ENCODE results near the gene ZNF296. TPM values are rescaled to one million over a fixed set of nuclear protein-coding genes. Genes with fewer than 3 reads are reported as not detected.

ZNF296 gene
- total and polyA plus RNA-seq, 4 experiments from 2014 or later, result 0.98 to 3.2 (median 1.8) TPM

Other genes starting within 250 kb of the ZNF296 start
- gene NECTIN2, start 230.2 kb downstream of the ZNF296 start, total RNA-seq, result 1 to 10 TPM in 1 of 2 experiments, under 1 TPM in 1; 0.84 to 1.7 TPM
- under 1 TPM in 1 of 2 donors, not detected in 1; 0.11 TPM for gene NECTIN2, start 230.2 kb downstream of the ZNF296 start, polyA plus RNA-seq
- 10 to 100 TPM; 32.8 to 34.6 TPM for gene TOMM40, start 185.2 kb downstream of the ZNF296 start, total RNA-seq
- gene TOMM40, start 185.2 kb downstream of the ZNF296 start, polyA plus RNA-seq, result 10 to 100 TPM; 30.9 to 43.6 TPM
- 10 to 100 TPM in 1 of 2 experiments, 1 to 10 TPM in 1; 9.0 to 11.9 TPM for gene APOE, start 170.7 kb downstream of the ZNF296 start, total RNA-seq
- not detected for gene APOE, start 170.7 kb downstream of the ZNF296 start, polyA plus RNA-seq
- gene APOC1, start 161.9 kb downstream of the ZNF296 start, total RNA-seq, result 1 to 10 TPM; 6.4 to 7.0 TPM
- gene APOC1, start 161.9 kb downstream of the ZNF296 start, polyA plus RNA-seq, result not detected
- gene APOC4, start 134.2 kb downstream of the ZNF296 start, total RNA-seq, result not detected
- gene APOC4, start 134.2 kb downstream of the ZNF296 start, polyA plus RNA-seq, result not detected
- gene APOC2, start 130.4 kb downstream of the ZNF296 start, total RNA-seq, result under 1 TPM in 1 of 2 experiments, not detected in 1; 0.49 TPM
- gene APOC2, start 130.4 kb downstream of the ZNF296 start, polyA plus RNA-seq, result not detected
- gene CLPTM1, start 121.1 kb downstream of the ZNF296 start, total RNA-seq, result 10 to 100 TPM; 85.1 to 86.4 TPM
- 10 to 100 TPM; 16.6 to 27.5 TPM for gene CLPTM1, start 121.1 kb downstream of the ZNF296 start, polyA plus RNA-seq
- gene RELB, start 75.0 kb downstream of the ZNF296 start, total RNA-seq, result 10 to 100 TPM; 38.8 to 39.8 TPM
- gene RELB, start 75.0 kb downstream of the ZNF296 start, polyA plus RNA-seq, result 10 to 100 TPM; 19.7 to 31.2 TPM
- 100 to 1,000 TPM; 156 to 163 TPM for gene CLASRP, start 37.4 kb downstream of the ZNF296 start, total RNA-seq
- gene CLASRP, start 37.4 kb downstream of the ZNF296 start, polyA plus RNA-seq, result 10 to 100 TPM in 1 of 2 donors, 1 to 10 TPM in 1; 3.8 to 12.7 TPM
- gene GEMIN7, start 2.8 kb upstream of the ZNF296 start, total RNA-seq, result 10 to 100 TPM; 15.9 to 17.6 TPM
- 10 to 100 TPM; 34.9 to 75.3 TPM for gene GEMIN7, start 2.8 kb upstream of the ZNF296 start, polyA plus RNA-seq
- 10 to 100 TPM; 25.2 to 26.2 TPM for gene PPP1R37, start 16.7 kb upstream of the ZNF296 start, total RNA-seq
- gene PPP1R37, start 16.7 kb upstream of the ZNF296 start, polyA plus RNA-seq, result 1 to 10 TPM in 1 of 2 donors, under 1 TPM in 1; 0.31 to 1.4 TPM
- gene NKPD1, start 84.5 kb upstream of the ZNF296 start, total RNA-seq, result 1 to 10 TPM in 1 of 2 experiments, under 1 TPM in 1; 0.80 to 1.2 TPM
- gene NKPD1, start 84.5 kb upstream of the ZNF296 start, polyA plus RNA-seq, result under 1 TPM in 1 of 2 donors, not detected in 1; 0.61 TPM
- gene TRAPPC6A, start 101.8 kb upstream of the ZNF296 start, total RNA-seq, result 10 to 100 TPM; 49.1 to 51.9 TPM
- gene TRAPPC6A, start 101.8 kb upstream of the ZNF296 start, polyA plus RNA-seq, result 100 to 1,000 TPM; 160 to 246 TPM
- 10 to 100 TPM; 26.5 to 29.9 TPM for gene BLOC1S3, start 102.3 kb upstream of the ZNF296 start, total RNA-seq
- gene BLOC1S3, start 102.3 kb upstream of the ZNF296 start, polyA plus RNA-seq, result 10 to 100 TPM in 1 of 2 donors, 1 to 10 TPM in 1; 5.3 to 15.4 TPM
- gene EXOC3L2, start 168.9 kb upstream of the ZNF296 start, total RNA-seq, result not detected
- not detected for gene EXOC3L2, start 168.9 kb upstream of the ZNF296 start, polyA plus RNA-seq
- 10 to 100 TPM; 24.3 to 25.2 TPM for gene MARK4, start 174.8 kb upstream of the ZNF296 start, total RNA-seq
- 1 to 10 TPM in 1 of 2 donors, under 1 TPM in 1; 0.11 to 1.7 TPM for gene MARK4, start 174.8 kb upstream of the ZNF296 start, polyA plus RNA-seq
- not detected for gene CKM, start 246.4 kb upstream of the ZNF296 start, total RNA-seq
- gene CKM, start 246.4 kb upstream of the ZNF296 start, polyA plus RNA-seq, result not detected